ENCODE results near the gene TCOF1. TPM values are rescaled to one million over a fixed set of nuclear protein-coding genes. Genes with fewer than 3 reads are reported as not detected.

TCOF1 gene
- total RNA-seq, 2 experiments from 2014 or later: 61.3 to 108 TPM

DNA sequence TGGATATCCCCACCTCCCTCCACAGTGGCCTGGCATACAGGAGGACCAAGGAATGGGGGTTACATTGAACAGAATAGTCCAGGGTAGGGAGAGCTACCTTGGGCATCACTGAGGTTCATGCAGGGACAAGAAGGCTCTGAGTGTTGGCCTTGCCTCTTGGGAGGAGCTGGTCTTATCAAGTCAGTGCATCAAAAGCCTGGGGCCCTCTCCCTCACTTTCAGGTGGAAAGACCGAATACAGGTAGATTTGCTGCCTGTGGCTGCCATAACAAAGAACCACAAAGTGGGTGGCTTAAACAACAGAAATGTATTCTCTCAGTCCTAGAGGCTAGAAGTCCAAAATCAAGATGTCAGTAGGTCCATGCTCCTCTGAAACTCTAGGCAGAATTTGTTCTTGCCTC is 36.3 kb upstream of the TCOF1 start:
- Histone ChIP-seq H2AFZ (ENCODE audit: low read length) (no peak overlapping the region), H3K9me2 (ENCODE audit: insufficient read depth, low read length) (no peaks in the 10 kb centered on the region), H3K4me2 (ENCODE audit: low read length) (no peak overlapping the region), H4K20me1 (ENCODE audit: insufficient read depth, low read length) (no peaks in the 10 kb centered on the region), H3K4me3 (ENCODE audit: low read depth, low read length, poor library complexity, severe bottlenecking) (no peak overlapping the region), H3K36me3 (ENCODE audit: insufficient read depth, low read length) (no peaks in the 10 kb centered on the region), H3K79me2 (ENCODE audit: insufficient read depth, low read depth, low read length) (no peaks in the 10 kb centered on the region), H3K9me3 (ENCODE audit: low read length) (no peaks in the 10 kb centered on the region), H3K4me1 (ENCODE audit: insufficient read depth, low read length, poor library complexity, severe bottlenecking) (no peaks in the 10 kb centered on the region), H3K27ac (ENCODE audit: low read depth, low read length, poor library complexity, severe bottlenecking) (no peak overlapping the region)
- intact Hi-C loops (cut with micrococcal nuclease; ENCODE audit: unreplicated experiment): no loop called here
- no TSS peak for BruUV-seq (replicated peaks)
- TF ChIP-seq, protein P1, sequence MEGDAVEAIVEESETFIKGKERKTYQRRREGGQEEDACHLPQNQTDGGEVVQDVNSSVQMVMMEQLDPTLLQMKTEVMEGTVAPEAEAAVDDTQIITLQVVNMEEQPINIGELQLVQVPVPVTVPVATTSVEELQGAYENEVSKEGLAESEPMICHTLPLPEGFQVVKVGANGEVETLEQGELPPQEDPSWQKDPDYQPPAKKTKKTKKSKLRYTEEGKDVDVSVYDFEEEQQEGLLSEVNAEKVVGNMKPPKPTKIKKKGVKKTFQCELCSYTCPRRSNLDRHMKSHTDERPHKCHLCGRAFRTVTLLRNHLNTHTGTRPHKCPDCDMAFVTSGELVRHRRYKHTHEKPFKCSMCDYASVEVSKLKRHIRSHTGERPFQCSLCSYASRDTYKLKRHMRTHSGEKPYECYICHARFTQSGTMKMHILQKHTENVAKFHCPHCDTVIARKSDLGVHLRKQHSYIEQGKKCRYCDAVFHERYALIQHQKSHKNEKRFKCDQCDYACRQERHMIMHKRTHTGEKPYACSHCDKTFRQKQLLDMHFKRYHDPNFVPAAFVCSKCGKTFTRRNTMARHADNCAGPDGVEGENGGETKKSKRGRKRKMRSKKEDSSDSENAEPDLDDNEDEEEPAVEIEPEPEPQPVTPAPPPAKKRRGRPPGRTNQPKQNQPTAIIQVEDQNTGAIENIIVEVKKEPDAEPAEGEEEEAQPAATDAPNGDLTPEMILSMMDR (conservative IDR thresholded peaks at IDR 0.05; ENCODE audit: low read length): no peak
- no peak for TF ChIP-seq EZH2phosphoT487 (IDR thresholded peaks at IDR 0.05; ENCODE audit: borderline replicate concordance, low read depth, low read length)
- ChIA-PET POLR2A (no interaction called here), CTCF (ENCODE audit: unreplicated experiment) (no interaction called here)
- no peak for DNase-seq (ENCODE audit: low spot score)

DNA sequence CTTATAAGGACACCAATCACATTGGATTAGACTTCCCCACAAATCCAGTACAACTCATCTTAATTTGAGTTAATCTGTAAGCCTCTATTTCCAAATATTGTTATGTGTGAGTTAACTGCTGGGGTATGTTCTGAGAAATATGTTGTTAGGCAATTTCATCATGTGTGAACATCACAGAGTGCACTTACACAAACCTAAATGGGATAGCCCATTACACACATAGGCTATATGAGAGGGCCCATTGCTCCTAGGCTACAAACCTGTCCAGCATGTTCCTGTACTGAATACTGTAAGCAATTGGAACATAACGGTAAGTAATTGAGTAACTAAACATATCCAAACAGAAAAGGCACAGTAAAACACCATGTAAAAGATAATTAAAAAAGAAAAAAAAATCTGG is 35.7 kb upstream of the TCOF1 start:
- Histone ChIP-seq H3K79me2 (ENCODE audit: insufficient read depth, low read depth, low read length) (no peaks in the 10 kb centered on the region), H3K27ac (ENCODE audit: low read depth, low read length, poor library complexity, severe bottlenecking) (no peak overlapping the region), H2AFZ (ENCODE audit: low read length) (no peak overlapping the region), H4K20me1 (ENCODE audit: insufficient read depth, low read length) (no peaks in the 10 kb centered on the region), H3K4me1 (ENCODE audit: insufficient read depth, low read length, poor library complexity, severe bottlenecking) (no peaks in the 10 kb centered on the region), H3K4me2 (ENCODE audit: low read length) (no peak overlapping the region), H3K4me3 (ENCODE audit: low read depth, low read length, poor library complexity, severe bottlenecking) (no peak overlapping the region), H3K9me3 (ENCODE audit: low read length) (no peaks in the 10 kb centered on the region), H3K9me2 (ENCODE audit: insufficient read depth, low read length) (no peaks in the 10 kb centered on the region), H3K36me3 (ENCODE audit: insufficient read depth, low read length) (no peaks in the 10 kb centered on the region)
- no peak for TF ChIP-seq EZH2phosphoT487 (IDR thresholded peaks at IDR 0.05; ENCODE audit: borderline replicate concordance, low read depth, low read length)
- TF ChIP-seq, protein P1 (conservative IDR thresholded peaks at IDR 0.05; ENCODE audit: low read length): no peak
- no TSS peak for BruUV-seq (replicated peaks)
- ChIA-PET POLR2A (no interaction called here), CTCF (ENCODE audit: unreplicated experiment) (no interaction called here)
- intact Hi-C loops (cut with micrococcal nuclease; ENCODE audit: unreplicated experiment): no loop called here
- DNase-seq (ENCODE audit: low spot score): no peak

DNA sequence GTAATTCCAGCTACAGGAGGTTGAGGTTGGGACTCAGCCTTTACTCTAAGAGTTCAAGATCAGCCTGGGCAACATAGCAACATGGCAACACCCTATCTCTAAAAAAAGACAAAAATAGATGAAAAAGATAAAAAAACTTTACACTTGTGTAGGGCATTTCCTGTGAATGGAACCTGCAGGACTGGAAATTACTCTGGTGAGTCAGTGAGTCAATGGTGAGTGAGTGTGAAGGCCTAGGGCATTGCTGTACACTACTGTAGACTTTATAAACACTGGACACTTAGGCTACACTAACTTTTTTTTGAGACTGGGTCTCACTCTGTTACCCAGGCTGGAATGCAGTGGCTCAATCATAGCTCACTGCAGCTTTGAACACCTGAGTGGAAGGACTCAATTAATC is 35.3 kb upstream of the TCOF1 start:
- H3K27ac ChIP-seq (ENCODE audit: low read depth, low read length, poor library complexity, severe bottlenecking): no peak overlapping the region
- no peak overlapping the region for H3K4me3 ChIP-seq (ENCODE audit: low read depth, low read length, poor library complexity, severe bottlenecking)
- H3K4me1 ChIP-seq (ENCODE audit: insufficient read depth, low read length, poor library complexity, severe bottlenecking): no peaks in the 10 kb centered on the region
- no peaks in the 10 kb centered on the region for H3K79me2 ChIP-seq (ENCODE audit: insufficient read depth, low read depth, low read length)
- no peaks in the 10 kb centered on the region for H4K20me1 ChIP-seq (ENCODE audit: insufficient read depth, low read length)
- H2AFZ ChIP-seq (ENCODE audit: low read length): no peak overlapping the region
- ChIA-PET POLR2A (no interaction called here), CTCF (ENCODE audit: unreplicated experiment) (interaction anchor here (0.6 kb wide), 1 partner anchor 52 kb away, joined by 4 read pairs; no protein-coding TSS in a partner anchor)
- intact Hi-C loops (cut with micrococcal nuclease; ENCODE audit: unreplicated experiment): no loop called here
- TF ChIP-seq EZH2phosphoT487 (IDR thresholded peaks at IDR 0.05; ENCODE audit: borderline replicate concordance, low read depth, low read length): no peak
- TF ChIP-seq, protein P1 (conservative IDR thresholded peaks at IDR 0.05; ENCODE audit: low read length): no peak
- BruUV-seq (replicated peaks): no TSS peak
- H3K36me3 ChIP-seq (ENCODE audit: insufficient read depth, low read length): no peaks in the 10 kb centered on the region
- no peaks in the 10 kb centered on the region for H3K9me3 ChIP-seq (ENCODE audit: low read length)
- no peaks in the 10 kb centered on the region for H3K9me2 ChIP-seq (ENCODE audit: insufficient read depth, low read length)
- DNase-seq (ENCODE audit: low spot score): no peak
- no peak overlapping the region for H3K4me2 ChIP-seq (ENCODE audit: low read length)
